ENCODE measurements around the gene LARGE1.

LARGE1 gene

DNA sequence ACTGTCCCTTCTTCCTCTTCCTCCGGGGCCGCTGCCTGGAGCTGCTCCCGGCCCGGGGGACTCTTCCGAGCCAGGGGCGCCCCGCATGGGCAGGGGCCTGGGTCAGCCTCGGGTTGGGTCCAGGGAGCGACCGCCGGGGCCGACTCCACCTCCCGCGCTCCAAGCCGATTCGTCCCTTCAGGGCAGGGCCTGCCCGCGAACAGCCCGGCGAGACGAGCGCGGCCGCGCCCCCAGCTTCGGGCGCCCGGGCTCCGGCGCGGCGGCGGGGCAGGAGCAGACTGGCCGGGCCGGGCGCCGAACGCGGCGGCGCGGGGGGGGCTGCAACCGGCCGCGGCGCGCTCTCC lies at the start of gene LARGE1:
Gene LARGE1, minus strand, starts transcription at position 280 of the 344 bp plus-strand sequence.
- peak in 8 of 56 donors; percentile 6 to 53 (median 26) for DNase-seq

DNA sequence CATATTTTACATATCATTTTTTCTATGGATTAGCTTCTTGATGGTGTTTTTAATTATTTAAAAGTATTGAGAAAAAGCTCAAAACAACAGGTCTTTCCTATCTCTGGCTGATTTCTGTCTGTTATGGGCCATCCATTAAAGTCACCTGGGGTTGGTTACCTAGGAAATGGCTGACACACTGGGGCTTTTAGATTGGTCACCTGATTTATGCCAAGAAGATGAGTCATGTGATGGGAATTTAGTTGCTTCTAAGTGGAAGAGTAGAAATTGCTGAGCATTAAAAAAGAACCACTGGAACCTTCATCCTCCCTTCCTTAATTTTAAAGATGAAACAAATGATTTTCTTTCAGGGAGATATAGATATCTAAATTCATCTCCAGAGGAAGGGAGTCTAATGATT lies 48.8 kb upstream of the LARGE1 start:
- no peak for DNase-seq

DNA sequence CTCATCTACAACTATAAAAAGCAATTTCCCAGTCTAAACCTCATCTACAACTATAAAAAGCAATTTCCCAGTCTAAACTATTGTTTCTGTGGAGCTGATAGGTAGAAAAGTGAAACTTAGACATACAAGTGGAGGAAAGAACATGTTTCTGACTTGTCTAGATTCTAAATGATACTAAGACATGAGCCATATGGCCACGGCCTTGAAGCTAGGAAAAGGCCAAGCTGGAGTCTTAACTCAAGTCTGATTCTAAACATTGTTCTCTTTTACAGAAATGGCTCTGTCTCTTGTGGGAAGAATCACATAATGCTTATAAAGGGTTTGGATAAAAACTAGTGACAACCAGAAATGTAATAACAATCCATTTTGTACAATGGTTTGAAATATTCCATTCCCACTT lies 43.8 kb upstream of the LARGE1 start:
- no peak for DNase-seq

DNA sequence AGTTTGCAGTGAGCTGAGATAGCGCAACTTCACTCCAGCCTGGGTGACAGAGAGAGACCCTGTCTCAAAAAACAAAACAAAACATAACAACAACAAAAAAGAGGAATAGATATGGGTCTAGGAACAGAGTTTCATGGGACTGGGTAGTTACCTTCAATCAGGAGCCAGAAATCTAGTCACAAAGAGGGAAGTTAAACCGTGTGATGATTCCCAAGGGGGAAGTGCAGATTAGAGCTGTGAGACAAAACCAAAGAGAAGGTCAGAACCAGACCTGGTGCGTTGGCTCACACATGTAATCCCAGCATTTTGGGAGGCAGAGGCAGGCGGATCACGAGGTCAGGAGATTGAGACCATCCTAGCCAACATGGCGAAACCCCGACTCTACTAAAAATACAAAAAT lies 42.1 kb upstream of the LARGE1 start:
- DNase-seq: no peak

DNA sequence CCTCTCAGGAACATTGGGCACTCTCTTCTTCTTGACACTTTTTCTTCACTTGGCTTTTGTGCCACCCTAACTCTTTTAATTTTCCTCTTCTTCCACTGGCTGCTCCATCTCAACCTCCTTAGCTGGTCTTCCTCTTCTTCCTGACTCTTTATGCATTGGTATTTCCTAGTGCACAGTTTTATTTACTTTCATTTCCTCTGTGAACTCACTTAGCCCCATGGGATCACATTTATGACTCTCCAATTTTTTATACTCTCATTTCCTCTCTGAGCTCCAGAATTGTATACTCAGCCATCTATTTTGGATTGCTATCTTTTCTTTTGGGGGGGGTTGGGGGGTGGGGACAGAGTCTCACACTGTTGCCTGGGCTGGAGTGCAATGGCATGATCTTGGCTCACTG lies 38.5 kb upstream of the LARGE1 start:
- no peak for DNase-seq

DNA sequence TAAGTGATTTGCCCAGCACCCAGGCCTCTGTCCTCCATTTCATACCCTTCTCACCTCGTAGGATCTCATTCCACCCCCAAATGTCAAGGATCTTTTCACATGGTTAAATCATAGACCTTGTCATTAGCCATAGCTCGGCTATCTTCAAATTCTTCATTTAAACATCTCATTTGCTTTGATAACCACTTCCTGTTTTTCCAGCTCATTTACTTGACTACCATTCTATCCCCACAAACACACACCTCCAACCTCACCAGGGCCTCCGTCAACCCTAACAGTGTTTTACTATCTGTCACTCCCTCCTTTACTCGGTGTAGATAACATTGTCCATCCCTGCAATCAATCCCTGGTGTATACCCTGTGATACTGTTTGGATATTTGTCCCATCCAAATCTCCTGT lies 36.8 kb upstream of the LARGE1 start:
- DNase-seq: no peak

DNA sequence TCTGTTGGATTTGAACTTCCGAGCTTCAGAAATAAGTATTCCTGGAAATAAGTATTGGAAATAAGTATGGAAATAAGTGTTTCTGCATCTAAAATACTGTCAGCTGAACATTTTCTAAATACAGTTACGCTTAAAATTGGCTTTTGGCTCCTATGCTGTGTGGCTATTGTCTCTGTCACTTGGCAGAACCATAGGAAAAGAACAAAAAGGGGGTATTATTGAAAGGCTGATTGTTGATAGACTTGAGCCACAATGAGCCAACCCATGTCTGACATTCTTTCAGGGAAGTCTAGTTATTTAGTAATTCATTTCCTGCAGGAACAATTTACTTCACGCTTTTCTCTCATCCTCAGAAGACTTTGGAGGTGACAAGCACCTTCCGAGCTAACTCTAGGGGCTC lies 32.5 kb upstream of the LARGE1 start:
- peak in 1 of 56 donors; percentile 6 for DNase-seq

DNA sequence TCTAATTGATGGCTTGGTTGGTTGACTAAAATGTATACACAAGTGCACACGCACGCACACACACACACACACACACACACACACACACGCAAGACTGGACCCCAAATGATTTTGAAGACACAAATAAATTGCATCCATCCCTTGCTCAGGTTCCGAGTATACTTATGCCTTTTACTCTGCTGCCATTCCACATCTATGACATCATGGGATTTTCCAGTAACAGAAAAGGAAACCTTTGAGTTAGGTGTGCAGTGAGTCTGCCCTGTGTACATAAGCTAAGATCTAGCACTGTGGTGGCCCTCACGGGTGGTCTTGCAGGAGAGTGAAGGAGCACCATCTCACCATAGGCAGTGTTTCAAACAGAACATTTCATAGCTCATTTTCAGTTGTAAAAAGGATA lies 20.5 kb upstream of the LARGE1 start:
- no peak for DNase-seq

DNA sequence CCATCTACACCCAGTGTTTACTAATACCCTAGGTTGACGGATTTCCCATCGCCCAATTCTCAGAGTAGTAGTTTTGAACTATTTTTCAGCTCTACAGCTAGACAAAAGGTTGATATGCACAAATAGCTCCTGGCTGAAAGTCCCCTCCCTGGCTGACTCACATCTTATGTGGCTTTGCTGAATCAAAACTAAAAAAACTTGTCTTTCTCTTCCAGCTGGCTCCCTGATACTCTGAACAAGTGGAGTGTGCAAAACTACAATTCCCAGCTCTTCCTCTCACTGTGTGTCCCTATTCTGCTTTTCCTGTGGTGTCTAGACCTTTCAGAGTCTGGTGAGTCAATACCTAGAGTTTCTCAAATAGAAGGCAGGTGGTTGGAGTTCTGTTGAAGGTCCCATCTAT lies 12.7 kb upstream of the LARGE1 start:
- no peak for DNase-seq

DNA sequence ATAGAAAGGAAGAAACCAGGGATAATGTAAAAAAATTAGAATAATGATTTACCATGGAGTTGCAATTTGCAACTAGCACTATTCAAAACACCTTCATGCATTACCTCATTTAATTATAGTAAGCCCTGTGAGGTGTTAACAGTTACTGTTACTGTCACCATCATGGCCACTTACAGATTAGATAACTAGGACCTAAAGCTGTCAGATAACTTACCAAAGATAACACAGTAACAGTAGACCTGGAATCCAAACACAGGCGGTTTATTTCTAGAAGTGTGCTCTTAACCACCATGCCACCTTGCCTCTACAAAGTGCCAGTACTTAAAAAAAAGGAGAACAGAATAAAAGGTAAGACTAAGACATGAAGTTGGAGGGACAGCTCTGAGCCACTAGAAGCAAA lies 11.1 kb upstream of the LARGE1 start:
- DNase-seq: no peak

DNA sequence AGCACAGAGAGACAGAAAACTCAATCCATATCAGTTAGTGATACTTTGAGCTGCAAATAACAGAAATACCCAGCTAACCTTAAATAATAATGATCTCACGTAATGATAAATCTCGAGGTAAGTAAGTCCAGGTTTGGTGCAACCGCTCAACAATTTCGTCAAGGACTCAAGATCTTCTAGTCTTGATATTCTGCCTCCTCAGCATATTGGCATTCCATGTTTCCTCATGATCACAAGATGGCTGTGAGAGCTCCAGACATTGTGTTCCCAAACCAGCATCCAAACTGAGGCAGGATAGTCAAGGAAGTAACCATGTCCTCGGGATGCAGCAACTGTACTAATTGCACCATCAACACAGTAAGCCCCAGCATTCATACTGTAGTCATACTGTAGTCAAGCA lies 7.5 kb upstream of the LARGE1 start:
- no peak for DNase-seq

DNA sequence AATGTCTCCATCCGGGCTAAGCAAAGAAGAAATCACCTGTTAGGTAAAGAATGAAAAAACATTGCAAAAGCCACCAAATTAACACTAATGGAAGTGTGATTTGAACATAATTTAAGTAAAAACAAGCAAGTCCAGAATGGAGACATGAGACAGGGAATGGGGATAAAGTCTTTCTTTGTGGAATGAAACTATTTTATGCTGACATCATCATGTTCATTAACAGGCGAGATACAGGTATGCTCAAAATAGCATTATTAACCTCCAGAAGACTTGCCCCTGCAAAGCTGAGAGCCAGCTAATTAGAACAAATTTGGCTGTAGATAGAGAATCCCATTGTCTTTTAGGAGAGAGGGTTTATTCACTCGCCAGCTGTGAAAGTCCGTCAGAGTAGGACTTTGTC lies 4.9 kb upstream of the LARGE1 start:
- DNase-seq: no peak

DNA sequence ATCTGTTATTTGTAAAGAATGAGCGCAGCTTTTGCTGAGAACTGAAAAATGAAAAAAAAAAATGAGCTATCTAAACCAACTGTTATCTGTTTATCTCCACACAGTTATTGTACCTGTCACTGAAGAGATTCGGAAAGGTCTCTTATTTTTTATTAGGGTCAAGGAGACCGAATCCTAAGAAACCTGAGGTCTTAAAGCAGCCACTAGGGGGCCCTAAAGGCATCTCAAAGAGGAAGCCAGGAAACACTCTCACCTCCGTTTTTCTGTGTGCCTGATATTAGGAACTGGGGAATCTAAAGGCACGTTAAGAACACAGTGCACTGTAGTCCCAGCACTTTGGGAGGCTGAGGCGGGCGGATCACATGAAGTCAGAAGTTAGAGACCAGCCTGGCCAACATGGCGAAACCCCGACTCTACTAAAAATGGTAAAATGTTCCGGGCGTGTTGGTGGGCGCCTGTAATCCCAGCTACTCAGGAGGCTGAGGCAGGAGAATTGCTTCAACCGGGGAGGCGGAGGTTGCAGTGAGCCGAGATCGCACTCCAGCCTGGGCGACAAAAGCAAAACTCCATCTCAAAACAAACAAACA lies 3.5 kb upstream of the LARGE1 start:
- DNase-seq: peak in 31 of 56 donors; percentile 3 to 81 (median 30)

DNA sequence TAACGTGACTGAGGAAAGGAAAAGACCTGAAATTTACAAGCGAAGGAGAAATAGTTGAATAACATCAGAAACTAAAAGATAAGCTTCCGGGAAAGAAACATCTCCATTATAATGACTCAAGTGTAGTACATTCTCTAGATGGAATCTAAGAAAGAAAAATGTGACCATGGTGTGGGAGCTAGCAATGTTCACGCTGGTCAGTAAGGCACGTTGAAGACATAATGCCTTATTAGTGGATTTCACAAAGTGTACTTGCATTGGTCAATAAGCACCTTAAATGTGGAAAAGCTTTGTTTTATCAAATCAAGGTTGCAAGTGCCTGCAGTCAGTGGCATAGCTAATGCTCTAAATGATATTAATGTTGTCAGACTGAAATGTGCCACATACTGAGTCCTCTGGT lies 2.8 kb upstream of the LARGE1 start:
- no peak for DNase-seq

DNA sequence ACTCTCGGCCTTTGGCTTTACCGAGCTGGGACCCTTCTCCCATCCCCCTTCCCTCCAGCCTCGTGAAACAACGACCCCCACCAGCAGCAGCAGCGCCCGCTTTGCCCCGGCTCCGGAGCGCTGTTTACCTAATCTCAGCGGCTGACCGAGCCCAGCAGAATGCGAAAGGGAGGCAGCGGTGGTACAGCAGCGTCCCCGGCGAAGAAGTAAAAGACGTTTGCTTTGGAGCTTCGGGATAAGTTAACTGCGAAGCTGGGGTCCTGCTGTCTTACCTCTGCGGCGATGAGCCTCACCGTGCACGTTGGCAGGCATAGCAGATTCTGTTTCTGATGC lies 2.0 kb upstream of the LARGE1 start:
- DNase-seq: peak in 24 of 56 donors; percentile 3 to 59 (median 32)

DNA sequence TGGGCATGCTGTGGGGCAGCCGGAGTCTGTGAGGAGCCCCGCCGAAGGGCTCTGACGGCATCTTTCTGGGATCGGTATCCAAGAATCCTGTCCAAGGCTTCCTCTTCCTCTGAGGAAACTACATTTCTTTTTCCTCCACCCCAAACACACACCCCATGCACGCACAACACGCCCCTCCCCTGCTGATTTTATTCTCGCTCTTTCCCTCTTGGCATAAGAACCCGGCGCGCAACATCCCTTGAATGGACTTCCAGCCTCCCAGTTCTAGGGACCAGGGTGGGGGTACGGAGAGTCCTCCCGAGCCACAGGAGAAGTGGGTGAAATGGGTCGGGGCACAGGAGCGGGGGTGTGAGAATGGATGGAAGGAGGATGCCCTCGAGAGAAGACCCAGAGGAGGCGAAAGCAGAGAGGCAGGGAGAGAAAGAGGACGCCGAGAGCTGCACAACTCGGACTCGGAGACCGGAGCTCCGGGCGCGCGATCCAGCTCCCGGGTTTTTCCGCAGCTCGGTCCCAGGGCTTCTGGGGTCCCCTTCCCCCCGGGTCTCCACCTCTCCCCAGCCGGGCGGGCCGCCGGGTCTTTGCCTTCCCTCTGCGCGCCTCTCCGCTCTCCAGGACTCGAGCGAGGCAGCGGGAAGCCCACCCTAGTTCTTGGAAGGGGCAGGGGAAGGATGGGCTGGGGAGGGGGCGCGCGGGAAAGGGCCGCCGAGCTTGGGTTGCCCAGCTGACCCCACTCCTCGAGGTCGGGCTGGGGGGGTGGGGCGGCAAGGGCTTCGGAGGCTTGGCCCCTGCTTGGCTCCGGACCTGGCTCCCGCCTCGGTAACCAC lies 1.5 kb upstream of the LARGE1 start:
- peak in 48 of 56 donors; percentile 19 to 84 (median 64) for DNase-seq

DNA sequence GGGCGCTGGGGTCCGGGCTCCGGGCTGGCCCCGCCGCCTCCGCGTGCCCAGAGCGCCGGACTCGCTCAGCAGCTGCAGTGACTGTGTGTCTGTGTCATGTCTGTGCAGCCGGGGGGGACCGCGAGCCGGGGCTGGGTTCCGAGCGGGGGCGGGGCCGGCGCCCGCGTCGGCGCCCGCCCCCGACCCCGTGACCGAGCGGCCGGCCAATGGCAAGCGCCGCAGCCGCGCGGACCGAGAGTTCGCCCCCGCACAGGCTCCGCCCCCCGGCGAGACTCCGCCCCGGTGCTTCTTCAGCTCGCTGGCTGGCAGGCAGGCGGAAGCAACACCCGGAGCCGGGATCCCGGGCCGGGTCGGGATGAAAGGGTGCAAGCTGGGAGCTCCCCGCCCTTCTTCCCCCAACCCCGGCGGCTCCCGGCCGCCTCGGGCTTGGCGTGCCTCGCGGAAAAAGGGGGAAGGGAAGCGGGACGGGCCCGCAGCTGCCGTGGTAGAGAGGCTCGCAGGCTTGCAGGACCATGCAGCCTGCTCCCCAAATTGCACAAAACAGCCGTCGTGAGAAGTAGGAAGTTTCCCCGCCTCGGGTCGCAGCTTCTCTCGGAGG lies 750 bp upstream of the LARGE1 start:
- DNase-seq: peak; percentile 64 to 99 (median 96)

DNA sequence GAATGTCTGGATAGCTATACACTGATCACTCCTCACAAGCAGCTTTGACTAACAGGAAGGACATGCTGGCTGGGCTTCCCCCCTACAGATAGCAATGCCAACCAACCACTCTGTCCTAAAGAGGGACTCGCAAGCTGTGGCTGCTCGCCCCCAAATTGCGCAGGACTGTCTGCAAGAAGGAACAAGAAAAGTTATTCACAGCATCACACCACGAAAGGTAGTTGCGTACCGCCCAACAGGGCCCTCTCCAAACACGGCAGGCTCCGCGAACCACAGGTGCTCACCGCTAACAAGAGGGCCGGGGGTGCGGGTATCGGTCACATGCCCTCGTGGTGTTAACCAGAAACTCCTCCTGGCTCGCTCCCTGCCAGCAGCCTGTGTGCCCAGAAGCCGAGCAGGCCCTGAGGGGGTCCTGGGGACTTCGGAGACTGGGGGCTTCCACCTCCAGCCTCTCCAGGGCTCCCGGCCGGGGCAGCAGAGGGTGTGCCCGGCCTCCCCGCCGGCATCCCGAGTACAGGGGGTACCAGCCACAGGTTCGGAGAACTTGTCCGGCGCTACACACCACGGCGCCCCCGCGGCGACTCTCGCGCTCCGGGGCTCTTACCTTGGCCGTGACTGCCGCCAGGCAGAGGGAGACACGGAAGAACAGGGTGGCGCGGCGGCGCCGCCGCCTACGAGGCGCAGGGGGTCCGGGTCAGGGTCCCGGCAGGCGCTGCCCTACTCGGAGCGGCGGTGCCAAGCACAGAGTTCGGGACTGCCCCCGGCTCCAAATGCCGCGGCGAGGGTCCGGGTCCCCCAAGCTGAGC lies 682 bp downstream of the LARGE1 start:
- peak in 22 of 56 donors; percentile 4 to 53 (median 21) for DNase-seq

DNA sequence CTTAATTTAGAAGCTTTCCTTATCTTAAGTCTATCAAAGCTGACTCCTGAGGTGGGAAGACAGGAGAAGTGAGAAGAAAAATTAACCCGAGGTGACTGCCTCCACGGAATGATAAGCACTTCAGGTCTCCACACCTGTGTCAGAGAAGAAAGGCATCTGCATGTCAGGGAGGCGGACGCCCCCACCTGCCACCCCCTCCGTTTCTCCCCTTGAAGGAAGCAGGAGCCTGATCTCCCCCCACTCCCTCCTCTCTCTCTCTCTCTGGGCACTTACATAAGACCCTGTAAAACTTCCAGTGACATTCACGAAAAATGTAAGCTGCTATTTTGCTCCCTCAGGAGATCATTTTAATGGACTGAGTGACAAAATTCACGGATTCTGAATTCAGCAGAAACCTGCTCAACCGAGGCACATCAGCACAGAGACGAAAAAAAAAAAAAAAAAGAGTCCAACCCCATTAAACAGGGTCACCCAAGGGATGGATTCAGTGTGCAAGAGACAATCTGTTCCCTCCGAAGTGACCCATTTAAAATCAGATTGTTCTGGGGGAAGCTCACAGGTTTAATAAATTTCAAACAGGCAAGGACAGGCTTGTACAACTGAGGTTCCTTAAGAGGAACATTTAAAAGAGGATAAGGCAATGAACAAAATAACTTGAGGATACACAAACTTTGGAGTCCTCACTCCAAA lies 1.5 kb downstream of the LARGE1 start:
- DNase-seq: no peak

DNA sequence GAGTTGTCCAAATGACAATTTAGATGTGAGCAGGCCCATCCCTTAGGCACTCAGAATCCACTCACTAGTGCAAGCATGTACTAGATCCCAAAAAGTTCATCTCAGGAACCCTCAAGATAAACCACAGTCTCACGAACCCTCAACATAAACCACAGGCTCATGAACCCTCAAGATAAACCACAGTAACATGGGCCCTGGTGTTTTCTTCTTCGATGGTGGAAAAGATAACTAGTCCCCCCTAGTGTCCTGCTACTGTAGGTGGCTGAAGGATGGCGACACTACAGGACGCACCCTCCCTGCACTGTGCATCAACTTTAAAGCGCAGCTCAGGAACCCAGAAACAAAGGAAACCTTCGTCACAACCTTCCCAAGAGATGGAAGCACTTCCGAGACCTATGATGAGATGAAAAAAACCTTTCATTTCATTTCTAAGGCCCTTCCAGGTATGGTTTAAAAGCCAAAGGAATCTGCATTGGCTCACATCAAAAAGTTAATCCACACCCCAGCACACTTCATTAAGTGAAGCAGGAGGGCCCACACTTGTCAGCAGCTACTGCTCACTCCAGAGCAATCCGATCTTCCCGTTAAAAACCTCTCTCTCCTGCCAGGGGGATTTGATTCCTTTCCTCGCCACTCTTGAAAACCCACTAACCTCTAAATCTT lies 2.4 kb downstream of the LARGE1 start:
- peak in 2 of 56 donors; percentile 5 to 20 for DNase-seq

DNA sequence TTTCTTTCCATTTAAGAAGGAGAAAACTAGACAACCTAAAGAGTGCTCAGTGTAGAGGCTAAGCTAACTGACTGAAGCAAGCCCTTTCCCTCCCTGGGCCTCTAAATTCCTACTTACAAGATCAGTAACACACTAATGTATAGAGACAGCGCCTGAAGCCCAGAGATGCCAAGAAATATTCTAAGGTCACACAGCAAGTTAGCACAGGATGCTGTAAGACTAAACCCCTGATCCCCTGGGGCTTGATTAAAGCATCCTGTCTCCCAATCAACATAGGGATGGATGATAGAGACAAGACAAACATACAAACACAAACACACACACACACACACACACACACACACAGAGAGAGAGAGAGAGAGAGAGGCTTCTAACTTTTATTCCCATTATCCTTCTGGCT lies 5.6 kb downstream of the LARGE1 start:
- no peak for DNase-seq
